ENCODE data around the gene LMLN. TPM values are rescaled to one million over a fixed set of nuclear protein-coding genes. Genes with fewer than 3 reads are reported as not detected.
"Not testable (repeated sequence)": the region's sequence is repeated elsewhere in the genome, so short reads cannot be mapped to it uniquely, and the experiment has no call there.

The LMLN gene
- total RNA-seq, 1 donor from 2014 or later: 9.2 TPM

- peak; percentile 74 for DNase-seq
Observed at GRCh38 chr3:198080521-198081384, 120.7 kb downstream of the LMLN start.

GRCh38 chr3:198081421-198081844 lies 121.4 kb downstream of the LMLN start:
- no peak for DNase-seq

- DNase-seq: not testable (repeated sequence)
Observed at GRCh38 chr3:198082226-198082625, 122.2 kb downstream of the LMLN start.

GRCh38 chr3:198088421-198088955 lies 128.5 kb downstream of the LMLN start:
- no peak for DNase-seq

GRCh38 chr3:198090795-198091332 lies 130.8 kb downstream of the LMLN start:
- no peak for DNase-seq

- no peak for DNase-seq
Observed at GRCh38 chr3:198092276-198092675, 132.3 kb downstream of the LMLN start.

GRCh38 chr3:198093112-198093679 lies 133.2 kb downstream of the LMLN start:
- no peak for DNase-seq

Small RNAs within 50 kb of the gene (small RNA-seq; reads per million reads assigned to genes)
- gene RNU6-621P (ENCODE audit: low replicate concordance): not detected
- gene RNU6-821P (ENCODE audit: low replicate concordance): not detected

Other genes starting within 250 kb of the LMLN start
- 11.5 TPM for gene RUBCN, start 223.3 kb upstream of the LMLN start, total RNA-seq
- 92.8 TPM for gene FYTTD1, start 210.3 kb upstream of the LMLN start, total RNA-seq
- gene LRCH3, start 169.0 kb upstream of the LMLN start, total RNA-seq: 56.3 TPM
- gene RPL35A, start 10.0 kb upstream of the LMLN start, total RNA-seq: 774 TPM